ENCODE measurements around the gene PTGES3. TPM values are rescaled to one million over a fixed set of nuclear protein-coding genes. Genes with fewer than 3 reads are reported as not detected.

Gene PTGES3
- total RNA-seq, 1 donor from 2014 or later = 121 TPM

GRCh38 chr12:56633468-56634241 lies 54.4 kb downstream of the PTGES3 start:
- intact Hi-C loops (cut with DNase I) = no loop called here
- DNase-seq (ENCODE audit: low spot score) = no peak

DNA sequence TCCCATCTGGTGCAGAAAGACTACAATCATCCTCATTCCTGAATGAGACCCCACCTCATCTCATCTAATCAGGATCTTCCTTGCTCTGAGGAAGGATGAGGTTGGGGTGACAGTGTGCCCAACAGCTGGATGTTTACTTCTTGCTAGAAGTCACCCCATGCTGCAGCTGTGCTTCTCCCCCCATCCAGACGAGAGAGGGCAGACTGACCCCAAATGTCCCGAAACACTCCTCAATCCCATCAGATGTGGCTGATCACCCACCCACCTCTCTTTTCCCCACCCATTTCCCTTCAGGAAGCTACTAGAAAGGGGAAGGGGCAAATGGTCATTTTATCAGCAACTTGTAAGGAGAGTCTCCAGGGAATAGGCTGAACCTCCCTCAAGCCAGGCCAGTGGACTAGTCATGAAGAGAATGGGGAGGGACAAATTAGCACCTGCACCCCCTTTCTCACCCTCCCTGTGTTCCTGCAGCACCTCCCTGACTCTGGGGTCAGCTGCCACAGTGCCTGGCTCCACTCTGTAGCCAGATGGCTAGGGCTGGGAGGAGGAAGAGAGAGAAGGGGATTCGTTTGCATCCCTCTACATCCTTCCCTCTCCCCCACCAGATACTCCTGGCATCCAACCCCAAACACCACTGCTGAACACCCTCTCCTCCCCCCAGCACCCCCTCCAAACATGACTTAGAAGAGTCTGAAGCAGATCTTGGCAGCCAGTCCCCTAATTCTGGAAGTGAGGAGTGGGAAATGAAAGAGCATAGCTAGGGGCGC lies 55.2 kb downstream of the PTGES3 start:
- intact Hi-C loops (cut with DNase I) = no loop called here
- DNase-seq (ENCODE audit: low spot score) = no peak

- peak; percentile 88 for DNase-seq (ENCODE audit: low spot score)
- intact Hi-C loops (cut with DNase I) = no loop called here
Observed at GRCh38 chr12:56631790-56632700, 56.0 kb downstream of the PTGES3 start.

DNA sequence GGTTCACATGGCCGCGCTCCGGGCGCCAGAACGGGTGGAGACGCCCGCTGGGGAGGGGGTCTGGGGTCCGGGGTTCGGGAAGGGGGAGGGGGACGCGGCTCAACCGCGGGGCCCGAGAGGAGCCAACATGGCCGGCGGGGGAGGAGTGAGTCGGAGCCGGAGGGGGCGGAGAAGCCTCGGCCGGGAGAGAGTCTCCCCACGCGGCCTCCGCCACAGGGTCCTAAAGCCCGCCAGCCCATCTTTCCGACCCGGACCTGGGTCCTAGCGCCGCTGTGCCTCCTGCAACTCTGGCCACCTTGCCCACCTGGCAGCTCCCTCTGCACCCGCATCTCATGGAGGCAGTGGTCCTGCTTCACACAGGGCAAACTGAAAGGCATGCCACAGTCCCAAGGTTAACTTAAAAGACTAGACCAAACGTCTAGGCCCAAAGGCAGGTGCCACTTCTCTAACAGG lies 57.9 kb downstream of the PTGES3 start, which contains the start of gene BAZ2A:
TSS of gene BAZ2A (minus strand) at position 147 of the 453 bp plus-strand sequence. CDS start 12,796 bp downstream, outside the sequence.
- DNase-seq (ENCODE audit: low spot score) = peak; percentile 96
- intact Hi-C loops (cut with DNase I) = no loop called here

DNA sequence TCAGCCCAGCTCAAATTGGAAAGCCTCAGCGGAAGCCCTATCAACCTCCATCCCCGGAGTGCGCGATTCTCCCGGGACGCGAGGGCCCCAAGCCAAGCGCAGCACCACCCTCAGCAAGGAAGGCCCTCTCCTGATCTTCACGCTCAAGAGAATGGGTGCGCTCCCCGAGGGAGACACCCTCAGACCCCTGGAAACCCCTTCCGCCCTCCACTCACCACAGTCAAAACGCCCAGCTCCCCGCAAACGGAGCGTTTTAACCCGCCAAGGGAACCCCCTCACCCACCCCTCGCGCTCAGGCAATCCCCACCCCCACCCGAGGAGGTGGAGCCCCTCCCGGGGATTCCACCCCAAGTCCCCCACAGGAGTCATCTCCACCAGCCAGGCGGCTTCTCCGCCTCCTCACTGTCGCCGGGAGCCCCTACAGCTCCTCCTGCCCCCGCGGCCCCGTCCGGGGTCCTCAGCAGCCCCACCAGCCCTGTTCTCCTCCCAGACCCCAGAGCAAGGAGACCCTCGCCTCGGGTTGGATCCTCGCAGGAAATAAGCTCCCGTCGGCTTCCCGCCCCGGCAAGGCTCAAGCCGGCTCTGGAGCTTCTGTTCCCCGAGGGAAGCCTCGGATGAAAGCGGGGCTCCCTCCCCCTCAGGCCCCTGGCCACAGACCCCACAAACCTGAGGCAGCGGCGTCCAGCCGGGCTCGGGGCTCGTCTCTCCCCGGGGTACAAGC lies 58.5 kb downstream of the PTGES3 start:
- no peak for DNase-seq (ENCODE audit: low spot score)
- intact Hi-C loops (cut with DNase I) = no loop called here

DNA sequence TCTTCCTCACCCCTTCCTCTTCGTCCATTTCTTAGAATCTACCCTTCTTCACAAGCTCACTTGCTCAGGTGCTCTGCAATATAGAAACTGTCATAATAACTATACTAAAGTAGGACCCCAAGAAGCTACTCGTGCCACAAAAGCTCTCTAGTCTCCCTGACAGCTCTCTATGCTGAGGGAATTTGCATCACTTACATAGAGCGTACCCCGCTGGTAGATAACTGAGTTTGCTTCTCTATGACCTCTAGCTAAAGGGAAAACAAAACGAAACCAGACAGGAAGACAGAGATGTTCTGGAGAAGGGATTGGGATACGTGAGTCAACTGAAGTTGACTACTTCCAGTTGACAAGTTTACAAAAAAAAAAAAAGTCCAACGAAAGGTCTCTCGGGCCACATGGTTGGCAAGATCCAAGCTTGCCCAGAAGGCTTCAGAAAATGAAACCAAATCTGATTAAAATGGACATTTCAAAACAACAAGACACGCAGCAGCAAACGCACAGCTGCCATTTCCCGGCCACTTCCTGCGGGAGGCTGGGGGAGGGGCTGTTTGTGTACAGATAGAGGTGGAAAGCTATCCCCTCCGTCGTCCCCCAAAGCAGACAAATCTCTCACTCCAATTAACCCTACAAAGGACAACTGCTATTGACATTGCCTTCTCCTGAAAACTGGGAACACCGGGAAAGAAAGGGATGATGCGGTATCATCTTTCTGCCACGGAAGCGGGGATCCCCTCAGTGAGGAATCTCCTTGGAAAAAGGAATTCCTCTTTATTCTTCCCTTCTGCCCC lies 59.2 kb downstream of the PTGES3 start:
- DNase-seq (ENCODE audit: low spot score) = no peak
- intact Hi-C loops (cut with DNase I) = no loop called here

DNA sequence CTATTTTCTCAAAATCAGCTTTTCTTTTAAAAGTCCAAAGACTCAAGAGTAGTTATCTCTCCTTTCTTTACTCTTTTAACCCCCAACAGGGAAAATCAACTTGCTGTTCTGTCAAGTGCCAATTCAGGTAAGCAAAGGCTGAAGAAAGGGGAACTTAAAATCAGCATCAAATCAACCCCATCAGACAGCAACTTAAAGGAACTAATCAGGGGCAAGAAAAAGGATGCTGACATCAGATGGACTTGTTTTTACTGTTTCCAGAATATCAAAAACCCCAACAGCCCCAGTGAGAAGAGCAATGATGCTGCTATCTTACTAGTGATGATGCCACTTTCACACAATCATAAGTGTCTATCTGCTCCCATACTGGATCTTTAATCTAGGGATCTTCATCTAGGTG lies 61.4 kb downstream of the PTGES3 start:
- DNase-seq (ENCODE audit: low spot score) = no peak
- intact Hi-C loops (cut with DNase I) = no loop called here

GRCh38 chr12:56622535-56622934 lies 65.5 kb downstream of the PTGES3 start:
- intact Hi-C loops (cut with DNase I) = no loop called here

GRCh38 chr12:56616925-56617324 lies 71.2 kb downstream of the PTGES3 start:
- intact Hi-C loops (cut with DNase I) = loop anchor here (2.0 to 10.0 kb wide), 2 partner anchors 24 to 292 kb away; no protein-coding TSS in a partner anchor
- DNase-seq (ENCODE audit: low spot score) = no peak

More at GRCh38 chr12:56622535-56622934, 65.5 kb downstream of the PTGES3 start:
- DNase-seq (ENCODE audit: low spot score) = no peak

DNA sequence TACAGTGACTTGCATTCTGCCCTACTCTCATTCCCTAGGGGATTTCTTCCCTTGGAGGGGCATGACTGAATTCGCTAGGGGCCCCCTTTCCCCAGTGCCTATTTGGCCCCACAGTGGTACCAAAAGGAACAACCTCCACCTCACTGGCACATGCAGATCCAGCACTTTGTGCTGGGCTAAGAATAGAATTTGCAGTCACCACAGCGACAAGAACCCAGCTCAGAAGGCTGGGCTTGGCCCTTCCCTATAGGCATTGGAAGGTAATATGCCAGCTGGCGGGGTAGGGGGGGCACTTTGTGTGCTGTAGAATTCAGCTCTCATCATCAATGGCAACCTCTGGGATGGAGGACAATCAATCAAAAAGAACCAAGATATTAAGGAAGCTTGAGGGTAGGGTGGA lies 71.8 kb downstream of the PTGES3 start:
- intact Hi-C loops (cut with DNase I) = loop anchor here (2.0 to 10.0 kb wide), 2 partner anchors 25 to 291 kb away; no protein-coding TSS in a partner anchor
- no peak for DNase-seq (ENCODE audit: low spot score)

DNA sequence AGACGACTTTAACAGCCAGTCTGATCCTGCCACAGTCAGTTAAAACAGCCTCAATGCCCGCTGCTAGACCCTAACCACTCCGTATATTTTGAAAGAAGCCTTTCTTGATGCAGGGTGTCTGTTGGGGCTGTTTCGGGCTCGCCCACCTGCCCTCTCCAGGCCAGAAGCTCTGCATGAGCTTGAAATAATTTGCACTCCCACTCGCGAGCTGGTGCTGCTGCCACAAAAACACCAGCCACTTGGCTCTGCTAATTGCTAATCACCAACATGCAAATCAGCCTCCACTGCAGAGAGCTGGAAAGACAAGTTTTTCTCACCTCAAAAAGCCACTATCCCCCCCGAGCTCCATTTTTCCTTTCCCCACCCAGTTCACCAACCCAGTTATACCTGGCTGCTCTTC lies 73.5 kb downstream of the PTGES3 start:
- intact Hi-C loops (cut with DNase I) = loop anchor here (10.0 kb wide), 1 partner anchor 290 kb away; no protein-coding TSS in a partner anchor
- DNase-seq (ENCODE audit: low spot score) = no peak

Other genes starting within 250 kb of the PTGES3 start
- gene TIMELESS, start 238.9 kb downstream of the PTGES3 start, total RNA-seq = 2.0 TPM
- 0.48 TPM for gene MIP, start 233.6 kb downstream of the PTGES3 start, total RNA-seq
- gene SPRYD4, start 219.7 kb downstream of the PTGES3 start, total RNA-seq = 3.3 TPM
- gene GLS2, start 200.1 kb downstream of the PTGES3 start, total RNA-seq = 0.38 TPM
- gene RBMS2, start 166.5 kb downstream of the PTGES3 start, total RNA-seq = 23.0 TPM
- 49.0 TPM for gene BAZ2A, start 58.0 kb downstream of the PTGES3 start, total RNA-seq
- gene ATP5F1B, start 42.3 kb downstream of the PTGES3 start, total RNA-seq = 2,154 TPM
- gene NACA, start 37.0 kb upstream of the PTGES3 start, total RNA-seq = 441 TPM
- 2.0 TPM for gene PRIM1, start 64.0 kb upstream of the PTGES3 start, total RNA-seq
- gene HSD17B6, start 75.0 kb upstream of the PTGES3 start, total RNA-seq = not detected
- 0.27 TPM for gene SDR9C7, start 246.1 kb upstream of the PTGES3 start, total RNA-seq